ENCODE measurements around the gene DROSHA.

- no peak for TF ChIP-seq CTCF (conservative IDR thresholded peaks at IDR 0.05)
- TF ChIP-seq ZFX (IDR thresholded peaks at IDR 0.05), result no peak
Measured at GRCh38 chr5:31574772-31575171, 42.9 kb upstream of the DROSHA start.

Measured in C4-2B (cell line).